Stimulated activated naive B cell treated with anti-CD40 and anti-IgM and Interleukin-4, amounts not matched to agents 10 μg/mL and 1 μg/mL and 100 μg/mL, for 72 hours (primary cell): Measurements from ENCODE around the gene DUSP3.

Experiments
- ATAC-seq, 2 donors: fragments of 150-1000 bp; cut with Tn5 transposase; replicated peaks; 2 replicates each; pipeline ENCODE4 v1.10.0; 2021; ENCODE audit warnings: moderate library complexity in 1 of 2
- DNase-seq: peaks from one replicate; pipeline ENCODE4 v3.0.0; 2021
- H3K27ac Mint-ChIP-seq: one replicate; pipeline ENCODE4 v1.8.0; 2022; ENCODE audit warnings: mild to moderate bottlenecking, mixed read lengths
- H3K27me3 Mint-ChIP-seq, 2 donors: one replicate each; pipeline ENCODE4 v1.8.0; 2022; ENCODE audit warnings: mixed read lengths in 2 of 2
- H3K36me3 Mint-ChIP-seq, 2 donors: one replicate each; pipeline ENCODE4 v1.8.0; 2022; ENCODE audit warnings: mixed read lengths in 2 of 2, mild to moderate bottlenecking in 1 of 2
- H3K4me1 Mint-ChIP-seq, 2 donors: one replicate each; pipeline ENCODE4 v1.8.0; 2022; ENCODE audit warnings: mixed read lengths in 2 of 2, mild to moderate bottlenecking in 1 of 2
- H3K4me3 Mint-ChIP-seq, 2 donors: one replicate each; pipeline ENCODE4 v1.8.0; 2022; ENCODE audit warnings: mild to moderate bottlenecking in 2 of 2, mixed read lengths in 2 of 2, moderate library complexity in 1 of 2
- H3K9me3 Mint-ChIP-seq, 2 donors: one replicate each; pipeline ENCODE4 v1.8.0; 2022; ENCODE audit warnings: mixed read lengths in 2 of 2, mild to moderate bottlenecking in 1 of 2

The DUSP3 gene

GRCh38 chr17:43753493-43754129 is 25.2 kb downstream of the DUSP3 start:
- H3K9me3 Mint-ChIP-seq, result no peaks in the 10 kb centered on the region
- peaks cover 10% of the 10 kb centered on the region in 2 donors for H3K4me1 Mint-ChIP-seq
- peak in 1 of 2 donors; percentile 42 for ATAC-seq
- no peak for DNase-seq
- H3K36me3 Mint-ChIP-seq, result no peaks in the 10 kb centered on the region
- H3K4me3 Mint-ChIP-seq, result no peak overlapping the region
- no peak overlapping the region for H3K27ac Mint-ChIP-seq
- peaks cover 57 to 87% of the 10 kb centered on the region in 2 donors for H3K27me3 Mint-ChIP-seq

GRCh38 chr17:43750153-43750552 is 28.6 kb downstream of the DUSP3 start:
- DNase-seq, result no peak
- Mint-ChIP-seq H3K27me3 (peaks cover 43 to 71% of the 10 kb centered on the region in 2 donors), H3K27ac (no peak overlapping the region), H3K4me3 (no peak overlapping the region), H3K9me3 (no peaks in the 10 kb centered on the region), H3K4me1 (peaks cover 7 to 10% of the 10 kb centered on the region in 2 donors), H3K36me3 (no peaks in the 10 kb centered on the region)
- no peak for ATAC-seq

DNA sequence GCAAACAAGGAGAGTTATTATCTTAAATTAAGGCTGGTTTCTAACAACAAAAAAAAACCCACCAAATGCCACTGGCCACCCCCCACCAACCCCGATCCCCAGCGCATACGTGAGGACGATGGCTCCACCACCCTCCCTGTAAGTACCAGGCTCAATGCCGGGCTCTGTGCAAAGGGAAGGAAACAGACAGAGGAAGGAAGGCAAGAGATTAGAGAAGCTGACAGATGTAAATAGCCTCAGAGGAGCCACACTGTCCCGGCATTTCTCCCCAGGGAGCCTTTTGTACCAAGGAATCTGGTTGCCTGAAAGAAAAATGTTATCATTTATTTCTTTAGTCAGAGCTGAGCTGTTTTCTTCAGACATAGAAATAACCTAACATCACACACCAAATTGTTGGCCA is 33.2 kb downstream of the DUSP3 start:
- no peak for DNase-seq
- H3K27me3 Mint-ChIP-seq, result peaks cover 52 to 55% of the 10 kb centered on the region in 2 donors

DNA sequence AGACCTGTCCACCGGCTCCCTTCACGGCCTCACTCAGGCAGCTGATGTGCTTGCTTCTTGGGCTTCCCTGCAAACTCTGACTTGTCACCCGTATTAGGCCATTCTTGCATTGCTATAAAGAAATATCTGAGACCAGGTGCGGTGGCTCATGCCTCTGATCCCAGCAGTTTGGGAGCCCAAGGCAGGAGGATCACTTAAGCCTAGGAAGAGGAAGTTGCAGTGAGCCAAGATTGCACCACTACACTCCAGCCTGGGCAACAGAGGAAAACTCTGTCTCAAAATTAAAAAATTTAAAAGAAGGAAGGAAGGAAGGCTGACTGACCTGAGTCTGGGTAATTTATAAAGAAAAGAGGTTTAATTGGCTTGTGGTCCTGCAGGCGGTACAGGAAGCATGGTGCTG is 37.1 kb downstream of the DUSP3 start:
- Mint-ChIP-seq H3K4me1 (no peaks in the 10 kb centered on the region), H3K4me3 (no peak overlapping the region), H3K36me3 (no peaks in the 10 kb centered on the region), H3K27me3 (peaks cover 49 to 57% of the 10 kb centered on the region in 2 donors), H3K27ac (no peak overlapping the region), H3K9me3 (peaks cover 0 to 1% of the 10 kb centered on the region in 2 donors)
- DNase-seq (no peak), ATAC-seq (no peak)

More for the DNA sequence above, 33.2 kb downstream of the DUSP3 start:
- no peak overlapping the region for H3K27ac Mint-ChIP-seq
- peaks cover 0 to 1% of the 10 kb centered on the region in 2 donors for H3K9me3 Mint-ChIP-seq
- ATAC-seq, result no peak
- no peaks in the 10 kb centered on the region for H3K36me3 Mint-ChIP-seq
- H3K4me3 Mint-ChIP-seq, result no peak overlapping the region
- H3K4me1 Mint-ChIP-seq, result peaks cover 7 to 10% of the 10 kb centered on the region in 2 donors

DNA sequence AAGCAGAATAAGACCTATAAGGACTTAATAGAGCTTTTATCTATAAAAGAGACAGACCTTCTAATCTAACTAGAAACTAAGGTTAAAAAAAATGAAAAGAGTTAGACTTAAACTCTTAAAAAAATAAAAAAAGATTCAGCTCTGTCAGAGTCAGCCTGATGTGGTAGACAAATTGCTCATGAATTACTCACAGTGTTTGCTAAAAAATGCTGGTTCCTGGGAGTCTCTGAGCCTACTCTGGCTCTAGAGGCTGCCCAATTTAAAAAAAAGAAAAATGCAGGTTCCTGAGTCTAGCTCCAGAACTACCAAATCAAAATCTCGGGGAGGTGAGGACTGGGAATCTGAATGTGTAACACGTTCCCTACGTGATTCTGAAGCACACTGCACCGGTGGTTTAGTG is 38.2 kb downstream of the DUSP3 start:
- Mint-ChIP-seq H3K4me3 (no peak overlapping the region), H3K27ac (no peak overlapping the region), H3K36me3 (no peaks in the 10 kb centered on the region), H3K27me3 (peaks cover 41 to 50% of the 10 kb centered on the region in 2 donors), H3K9me3 (peaks cover 0 to 1% of the 10 kb centered on the region in 2 donors), H3K4me1 (no peaks in the 10 kb centered on the region)
- ATAC-seq (no peak), DNase-seq (no peak)

GRCh38 chr17:43737722-43738121 is 41.1 kb downstream of the DUSP3 start:
- no peak for ATAC-seq
- Mint-ChIP-seq H3K4me1 (no peaks in the 10 kb centered on the region), H3K27me3 (peaks cover 28 to 30% of the 10 kb centered on the region in 2 donors), H3K27ac (no peak overlapping the region), H3K4me3 (no peak overlapping the region), H3K9me3 (peaks cover 4 to 8% of the 10 kb centered on the region in 2 donors), H3K36me3 (peaks cover 0 to 1% of the 10 kb centered on the region in 2 donors)
- DNase-seq, result no peak

DNA sequence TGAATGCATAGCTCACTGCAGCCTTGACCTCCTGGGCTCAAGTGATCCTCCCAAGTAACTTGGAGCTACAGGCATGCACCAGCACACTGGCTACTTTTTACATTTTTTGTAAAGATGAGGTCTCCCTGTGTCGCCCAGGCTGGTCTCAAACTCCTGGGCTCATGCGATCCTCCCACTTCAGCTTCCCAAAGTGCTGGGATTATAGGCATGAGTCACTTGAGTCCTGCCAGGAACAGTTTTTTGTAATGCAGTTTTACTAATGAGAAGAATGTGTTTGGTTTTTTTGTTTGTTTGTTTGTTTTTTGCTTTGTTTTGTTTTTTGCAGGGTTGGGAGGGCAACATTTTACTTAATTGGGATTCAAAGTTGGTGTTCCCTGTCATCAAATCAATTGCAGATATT is 42.4 kb downstream of the DUSP3 start:
- DNase-seq, result no peak
- ATAC-seq, result no peak
- H3K4me1 Mint-ChIP-seq, result no peaks in the 10 kb centered on the region
- H3K9me3 Mint-ChIP-seq, result peaks cover 4 to 8% of the 10 kb centered on the region in 2 donors
- H3K27me3 Mint-ChIP-seq, result peaks cover 22 to 30% of the 10 kb centered on the region in 2 donors
- no peak overlapping the region for H3K27ac Mint-ChIP-seq
- H3K4me3 Mint-ChIP-seq, result no peak overlapping the region
- H3K36me3 Mint-ChIP-seq, result peaks cover 0 to 1% of the 10 kb centered on the region in 2 donors

DNA sequence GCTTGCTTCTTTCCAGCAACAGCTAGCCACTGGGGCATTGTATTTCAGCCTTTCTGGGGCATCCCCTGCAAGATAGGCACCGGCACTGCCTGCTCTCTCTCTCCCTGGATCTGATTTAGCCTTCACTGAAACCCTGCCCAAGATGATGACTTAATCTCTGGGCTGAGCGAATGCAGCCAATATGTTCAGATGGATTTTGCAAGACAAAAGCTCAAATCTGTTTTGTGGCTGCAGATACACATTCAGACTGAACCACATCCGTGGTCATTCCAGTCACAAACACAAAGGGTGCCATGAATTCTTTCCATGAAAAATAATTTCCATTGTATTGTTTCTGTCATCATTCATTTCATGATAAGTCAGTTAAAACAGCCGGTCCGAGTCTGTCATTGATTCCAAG is 44.4 kb downstream of the DUSP3 start:
- peaks cover 4 to 8% of the 10 kb centered on the region in 2 donors for H3K9me3 Mint-ChIP-seq
- H3K36me3 Mint-ChIP-seq, result peaks cover 0 to 1% of the 10 kb centered on the region in 2 donors
- H3K27me3 Mint-ChIP-seq, result peaks cover 14 to 24% of the 10 kb centered on the region in 2 donors
- no peak overlapping the region for H3K4me3 Mint-ChIP-seq
- ATAC-seq, result no peak
- no peaks in the 10 kb centered on the region for H3K4me1 Mint-ChIP-seq
- H3K27ac Mint-ChIP-seq, result no peak overlapping the region
- DNase-seq, result no peak

GRCh38 chr17:43733956-43734355 is 44.8 kb downstream of the DUSP3 start:
- DNase-seq (no peak), ATAC-seq (no peak)
- H3K27ac Mint-ChIP-seq, result no peak overlapping the region
- no peak overlapping the region for H3K4me3 Mint-ChIP-seq
- H3K4me1 Mint-ChIP-seq, result no peaks in the 10 kb centered on the region
- peaks cover 4 to 8% of the 10 kb centered on the region in 2 donors for H3K9me3 Mint-ChIP-seq
- H3K27me3 Mint-ChIP-seq, result peaks cover 10 to 24% of the 10 kb centered on the region in 2 donors
- H3K36me3 Mint-ChIP-seq, result peaks cover 0 to 1% of the 10 kb centered on the region in 2 donors

DNA sequence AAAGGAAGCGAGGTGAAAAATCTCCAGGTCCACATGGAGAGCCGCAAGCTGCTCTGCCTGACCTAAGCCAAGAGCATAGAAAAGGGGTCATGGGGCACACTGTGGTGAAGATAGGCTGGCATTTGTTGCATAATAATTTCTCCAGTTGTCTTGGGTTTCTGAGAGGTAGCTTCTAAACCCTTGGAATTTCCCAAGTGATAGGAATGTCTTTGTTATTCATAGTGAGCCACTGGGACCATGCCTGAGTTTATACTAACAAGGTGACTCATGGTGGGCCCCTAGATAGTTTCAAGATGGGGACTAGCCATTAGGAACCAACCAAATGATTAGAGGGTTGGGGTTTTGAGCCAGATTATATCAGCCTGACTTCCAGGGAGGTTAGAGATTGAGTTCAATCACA is 45.8 kb downstream of the DUSP3 start:
- Mint-ChIP-seq H3K27ac (no peak overlapping the region), H3K9me3 (peaks cover 4 to 8% of the 10 kb centered on the region in 2 donors), H3K36me3 (peaks cover 0 to 1% of the 10 kb centered on the region in 2 donors), H3K27me3 (peaks cover 4 to 20% of the 10 kb centered on the region in 2 donors), H3K4me3 (no peak overlapping the region), H3K4me1 (no peaks in the 10 kb centered on the region)
- ATAC-seq (no peak), DNase-seq (no peak)

DNA sequence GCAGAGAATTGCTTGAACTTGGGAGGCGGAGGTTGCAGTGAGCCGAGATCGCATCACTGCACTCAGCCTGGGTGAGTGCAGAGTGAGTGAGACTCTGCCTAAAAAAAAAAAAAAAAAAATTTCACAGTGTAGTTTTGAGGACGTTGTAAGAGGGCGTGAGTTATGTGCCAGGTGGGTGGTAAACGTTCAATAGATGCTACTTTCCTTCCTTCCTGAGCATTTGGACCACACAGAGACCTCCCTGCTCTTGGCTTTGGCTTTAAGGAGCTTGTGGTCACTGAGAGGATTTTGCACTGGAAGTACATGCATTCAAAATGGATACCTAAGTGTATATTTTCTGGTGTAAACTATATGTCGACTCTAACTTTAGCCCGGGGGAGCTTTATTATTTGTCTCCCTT is 50.7 kb downstream of the DUSP3 start:
- no peak overlapping the region for H3K27ac Mint-ChIP-seq
- no peak overlapping the region for H3K4me3 Mint-ChIP-seq
- H3K36me3 Mint-ChIP-seq, result no peaks in the 10 kb centered on the region
- peaks cover 7 to 10% of the 10 kb centered on the region in 2 donors for H3K4me1 Mint-ChIP-seq
- H3K27me3 Mint-ChIP-seq, result no peaks in the 10 kb centered on the region
- ATAC-seq (no peak), DNase-seq (no peak)
- H3K9me3 Mint-ChIP-seq, result peaks cover 6 to 10% of the 10 kb centered on the region in 2 donors

DNA sequence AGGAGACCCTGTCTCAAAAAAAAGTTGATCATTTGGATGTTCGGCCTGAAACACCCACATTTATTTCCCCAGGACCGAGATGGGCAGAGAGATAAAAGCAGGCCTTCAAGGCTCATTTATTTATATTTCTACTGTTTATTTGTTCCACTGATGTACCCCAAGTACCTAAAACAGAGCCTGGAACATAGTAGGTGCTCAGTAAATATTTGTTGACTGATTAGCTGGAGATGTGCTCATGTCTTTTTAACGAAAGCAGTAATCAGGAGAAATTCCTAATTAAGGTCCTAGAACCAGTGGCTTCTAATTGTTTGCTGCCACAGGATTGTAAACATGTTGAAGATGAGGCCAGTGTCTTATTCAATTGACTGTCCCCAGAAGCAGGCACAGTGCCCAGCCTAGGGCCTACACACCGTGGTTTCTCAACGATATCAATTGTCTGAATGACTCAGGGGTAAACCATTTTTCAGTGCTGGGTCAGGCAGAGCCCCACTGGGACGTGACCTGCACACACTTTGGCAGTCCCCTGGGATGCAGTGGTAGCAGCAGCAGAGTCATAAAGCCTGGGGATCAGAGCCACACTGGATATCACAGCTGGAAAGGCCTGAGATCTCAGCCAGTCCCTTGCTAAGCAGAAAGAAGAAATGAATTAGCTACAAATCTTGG is 54.9 kb downstream of the DUSP3 start:
- Mint-ChIP-seq H3K27me3 (no peaks in the 10 kb centered on the region), H3K27ac (peak overlapping the region; percentile 14), H3K4me3 (no peak overlapping the region), H3K4me1 (peaks cover 20 to 33% of the 10 kb centered on the region in 2 donors), H3K36me3 (no peaks in the 10 kb centered on the region), H3K9me3 (peaks cover 4 to 10% of the 10 kb centered on the region in 2 donors)
- DNase-seq, result peak; percentile 53
- ATAC-seq, result peak; percentile 49 to 66

DNA sequence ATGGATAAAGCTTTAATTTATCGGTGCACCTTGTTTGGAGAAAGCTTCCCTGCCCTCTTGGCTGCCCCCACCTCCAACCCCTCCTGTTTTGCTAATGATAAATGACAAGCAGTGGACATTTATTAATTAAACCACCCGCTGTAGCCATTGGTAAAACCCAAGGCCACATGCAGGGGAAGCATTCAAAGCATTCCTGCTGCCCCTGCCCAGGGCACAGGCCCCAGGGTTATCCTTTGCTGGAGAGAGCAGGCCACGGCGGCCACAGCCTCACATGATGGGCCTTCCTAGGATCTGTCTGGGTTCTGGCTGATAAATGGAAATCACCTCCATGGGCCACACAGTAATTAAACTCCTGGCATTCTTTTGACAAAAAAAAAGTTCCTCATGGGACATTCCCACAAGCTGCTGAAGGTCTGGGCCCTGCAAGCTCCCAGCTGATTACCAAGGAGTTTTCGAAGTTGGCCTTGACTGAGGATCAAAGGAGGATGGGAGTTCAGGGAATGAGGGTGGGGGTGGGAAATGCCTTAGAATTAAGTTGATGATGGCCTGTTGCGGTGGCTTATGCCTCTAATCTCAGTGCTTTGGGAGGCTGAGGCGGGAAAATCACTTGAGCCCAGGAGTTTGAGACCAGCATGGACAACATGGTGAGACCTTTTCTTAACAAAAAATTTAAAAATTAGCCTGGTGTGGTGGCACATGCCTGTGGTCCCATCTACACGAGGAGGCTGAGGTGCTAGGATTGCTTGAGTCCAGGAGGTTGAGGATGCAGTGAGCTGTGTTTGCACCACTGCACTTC is 55.7 kb downstream of the DUSP3 start:
- no peaks in the 10 kb centered on the region for H3K36me3 Mint-ChIP-seq
- no peaks in the 10 kb centered on the region for H3K27me3 Mint-ChIP-seq
- H3K4me1 Mint-ChIP-seq, result peaks cover 20 to 39% of the 10 kb centered on the region in 2 donors
- DNase-seq (no peak), ATAC-seq (no peak)
- H3K27ac Mint-ChIP-seq, result no peak overlapping the region
- no peak overlapping the region for H3K4me3 Mint-ChIP-seq
- H3K9me3 Mint-ChIP-seq, result peaks cover 4 to 10% of the 10 kb centered on the region in 2 donors

DNA sequence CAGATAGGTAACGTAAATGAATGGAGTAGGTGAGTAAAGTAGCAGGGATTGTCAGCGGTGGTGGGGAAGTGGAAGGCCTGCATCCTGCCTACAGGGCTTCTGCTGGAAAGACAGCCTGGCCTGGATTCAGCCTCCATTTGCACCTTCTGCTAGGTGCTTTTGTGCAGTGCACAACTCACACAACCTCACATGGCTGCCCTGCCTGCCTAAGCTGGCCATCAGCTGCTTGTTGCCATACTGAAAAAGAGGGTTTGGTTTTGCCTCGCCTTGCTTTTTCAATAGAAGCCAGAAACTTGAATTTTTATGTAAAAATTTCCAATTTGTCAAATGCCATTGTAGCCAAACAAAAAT is 56.5 kb downstream of the DUSP3 start:
- peaks cover 20 to 39% of the 10 kb centered on the region in 2 donors for H3K4me1 Mint-ChIP-seq
- H3K9me3 Mint-ChIP-seq, result peaks cover 4 to 10% of the 10 kb centered on the region in 2 donors
- no peak overlapping the region for H3K27ac Mint-ChIP-seq
- ATAC-seq (no peak), DNase-seq (no peak)
- no peak overlapping the region for H3K4me3 Mint-ChIP-seq
- peaks cover 0 to under 1% of the 10 kb centered on the region in 2 donors for H3K27me3 Mint-ChIP-seq
- no peaks in the 10 kb centered on the region for H3K36me3 Mint-ChIP-seq
